HS-27A (cell line): ENCODE measurements around the gene TSPAN32.
"Not testable (repeated sequence)": the region's sequence is repeated elsewhere in the genome, so short reads cannot be mapped to it uniquely, and the experiment has no call there.

Experiments
- DNase-seq: peaks from one replicate; pipeline ENCODE4 v3.0.0-alpha.2; 2012; ENCODE audit warnings: low read depth, missing footprints

TSPAN32 gene

GRCh38 chr11:2267306-2267850 lies 34.4 kb upstream of the TSPAN32 start:
- DNase-seq, result no peak

- DNase-seq, result no peak
Measured at GRCh38 chr11:2267851-2268728, 33.7 kb upstream of the TSPAN32 start.

GRCh38 chr11:2268729-2269600 lies 32.8 kb upstream of the TSPAN32 start:
- no peak for DNase-seq

GRCh38 chr11:2269601-2270321 lies 32.1 kb upstream of the TSPAN32 start:
- no peak for DNase-seq

- DNase-seq, result no peak
Measured at GRCh38 chr11:2270322-2271076, 31.3 kb upstream of the TSPAN32 start, which contains the start of gene ASCL2. ASCL2 (minus strand) TSS chr11:2270588; CDS start chr11:2270332, 256 bp downstream.

GRCh38 chr11:2271077-2271326 lies 30.8 kb upstream of the TSPAN32 start:
- DNase-seq, result no peak

- no peak for DNase-seq
Measured at GRCh38 chr11:2271327-2272227, 30.2 kb upstream of the TSPAN32 start.

GRCh38 chr11:2272228-2272945 lies 29.4 kb upstream of the TSPAN32 start:
- DNase-seq, result no peak

GRCh38 chr11:2272946-2273280 lies 28.9 kb upstream of the TSPAN32 start:
- DNase-seq, result no peak

- no peak for DNase-seq
Measured at GRCh38 chr11:2273311-2273710, 28.5 kb upstream of the TSPAN32 start.

- DNase-seq, result no peak
Measured at GRCh38 chr11:2273771-2274170, 28.0 kb upstream of the TSPAN32 start.

GRCh38 chr11:2275334-2276279 lies 26.2 kb upstream of the TSPAN32 start:
- DNase-seq, result no peak

- DNase-seq, result no peak
Measured at GRCh38 chr11:2276280-2277007, 25.4 kb upstream of the TSPAN32 start.

GRCh38 chr11:2277008-2277346 lies 24.8 kb upstream of the TSPAN32 start:
- no peak for DNase-seq

- no peak for DNase-seq
Measured at GRCh38 chr11:2277933-2278523, 23.8 kb upstream of the TSPAN32 start.

- DNase-seq, result no peak
Measured at GRCh38 chr11:2280208-2280607, 21.6 kb upstream of the TSPAN32 start.

GRCh38 chr11:2286350-2286749 lies 15.5 kb upstream of the TSPAN32 start:
- not testable (repeated sequence) for DNase-seq

- no peak for DNase-seq
Measured at GRCh38 chr11:2287091-2287490, 14.7 kb upstream of the TSPAN32 start.
